Smooth muscle cell (in vitro differentiated cells): ENCODE results near the gene DNAH3. TPM values are rescaled to one million over a fixed set of nuclear protein-coding genes. Genes with fewer than 3 reads are reported as not detected.
"Not testable (repeated sequence)": the region's sequence is repeated elsewhere in the genome, so short reads cannot be mapped to it uniquely, and the experiment has no call there.

Experiments used
- DNase-seq: peaks from one replicate; lab custom pipeline; 2025; ENCODE audit not compliant: unreplicated experiment; lab: John Stamatoyannopoulos, UW
- H2AFZ ChIP-seq: fragments of 200-600 bp; sonication (generic); 2 replicates; pipeline ENCODE4 v1.6.0; 2016; ENCODE audit warnings: antibody characterized with exemption, low read depth, mild to moderate bottlenecking
- H3F3A ChIP-seq: fragments of 200-600 bp; sonication (generic); 2 replicates; pipeline ENCODE4 v1.6.0; 2017; ENCODE audit warnings: antibody characterized with exemption, low read depth
- H3K27ac ChIP-seq: fragments of 200-600 bp; sonication (generic); 2 replicates; pipeline ENCODE4 v1.5.1; 2016; ENCODE audit warnings: low read depth, mild to moderate bottlenecking
- H3K27me3 ChIP-seq: fragments of 200-600 bp; sonication (generic); 2 replicates; pipeline ENCODE4 v1.6.1; 2016; ENCODE audit warnings: low read depth, mild to moderate bottlenecking
- H3K36me3 ChIP-seq: fragments of 200-600 bp; sonication (generic); 2 replicates; pipeline ENCODE4 v1.5.1; 2016; ENCODE audit warnings: low read depth
- H3K4me1 ChIP-seq: fragments of 200-600 bp; sonication (generic); 2 replicates; pipeline ENCODE4 v1.5.1; 2016; ENCODE audit warnings: low read depth
- H3K4me2 ChIP-seq: fragments of 200-600 bp; sonication (generic); 2 replicates; pipeline ENCODE4 v1.6.0; 2016; ENCODE audit warnings: mild to moderate bottlenecking
- H3K4me3 ChIP-seq: fragments of 200-600 bp; sonication (generic); 2 replicates; pipeline ENCODE4 v1.5.1; 2016; ENCODE audit warnings: mild to moderate bottlenecking
- H3K79me2 ChIP-seq: fragments of 200-600 bp; sonication (generic); 2 replicates; pipeline ENCODE4 v1.6.0; 2016; ENCODE audit warnings: low read depth, mild to moderate bottlenecking
- H3K9ac ChIP-seq: fragments of 200-600 bp; sonication (generic); 2 replicates; pipeline ENCODE4 v1.6.0; 2016; ENCODE audit warnings: low read depth
- H3K9me3 ChIP-seq: fragments of 200-600 bp; sonication (generic); replicated peaks from 2 replicates; pipeline ENCODE4 v1.5.1; 2016; ENCODE audit warnings: low read depth
- H4K20me1 ChIP-seq: fragments of 200-600 bp; sonication (generic); 2 replicates; pipeline ENCODE4 v1.6.0; 2016; ENCODE audit warnings: low read depth
- WGBS: methylation state at CpG from one replicate; pipeline ENCODE4 v1.1.7; 2016; ENCODE audit warnings: low lambda C conversion rate; 5-methylcytosine and 5-hydroxymethylcytosine counted together
- polyA plus RNA-seq: library from polyadenylated mRNA; unstranded; fragments of >200 nt; fragmentation: Nextera tagmentation; extraction: Ambion mirVana; gene quantifications from 2 replicates; pipeline ENCODE4 v1.2.1, GENCODE V29; 2016
- total RNA-seq: library from RNA; depleted of rRNA; stranded (reverse); fragments of >200 nt; gene quantifications from 2 replicates; pipeline ENCODE4 v1.2.3, GENCODE V29; 2014
- TF ChIP-seq, protein P1 (sequence below): fragments of 200-600 bp; sonication (generic); IDR thresholded peaks from 2 replicates; pipeline ENCODE4 v1.5.1; 2017; ENCODE audit warnings: borderline replicate concordance, mild to moderate bottlenecking, antibody characterized with exemption; ENCODE audit not compliant: insufficient read depth, poor library complexity, severe bottlenecking

DNAH3 gene
- total and polyA plus RNA-seq, 2 experiments from 2014 or later: not detected

DNA sequence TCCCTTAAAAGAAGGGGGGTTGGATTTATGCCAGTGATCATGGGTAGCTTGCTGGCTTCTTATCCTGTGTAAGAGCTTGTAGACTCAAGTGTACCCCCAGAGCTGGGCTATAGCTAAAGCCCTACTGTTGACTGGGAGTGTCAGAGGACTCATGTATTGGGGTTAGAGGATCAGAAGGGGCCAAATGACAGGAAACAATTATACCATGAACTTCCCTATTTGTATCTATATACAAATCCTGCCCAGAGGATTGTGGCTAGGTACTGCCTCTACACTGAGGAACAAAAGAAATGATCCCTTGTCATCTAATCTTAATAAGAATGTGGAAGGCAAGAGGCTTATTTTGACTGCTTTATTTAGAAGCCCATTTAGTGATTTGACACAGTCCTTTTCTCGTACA, 46.5 kb upstream of the DNAH3 start:
- Histone ChIP-seq H3K9ac (no peak overlapping the region), H3K4me2 (no peak overlapping the region), H3K4me3 (no peak overlapping the region), H3K27me3 (peaks cover 13% of the 10 kb centered on the region), H3F3A (no peaks in the 10 kb centered on the region), H3K4me1 (no peaks in the 10 kb centered on the region), H3K9me3 (no peaks in the 10 kb centered on the region), H3K79me2 (no peaks in the 10 kb centered on the region), H3K36me3 (no peaks in the 10 kb centered on the region), H3K27ac (no peak overlapping the region), H2AFZ (no peak overlapping the region), H4K20me1 (no peaks in the 10 kb centered on the region)
- TF ChIP-seq, protein P1, sequence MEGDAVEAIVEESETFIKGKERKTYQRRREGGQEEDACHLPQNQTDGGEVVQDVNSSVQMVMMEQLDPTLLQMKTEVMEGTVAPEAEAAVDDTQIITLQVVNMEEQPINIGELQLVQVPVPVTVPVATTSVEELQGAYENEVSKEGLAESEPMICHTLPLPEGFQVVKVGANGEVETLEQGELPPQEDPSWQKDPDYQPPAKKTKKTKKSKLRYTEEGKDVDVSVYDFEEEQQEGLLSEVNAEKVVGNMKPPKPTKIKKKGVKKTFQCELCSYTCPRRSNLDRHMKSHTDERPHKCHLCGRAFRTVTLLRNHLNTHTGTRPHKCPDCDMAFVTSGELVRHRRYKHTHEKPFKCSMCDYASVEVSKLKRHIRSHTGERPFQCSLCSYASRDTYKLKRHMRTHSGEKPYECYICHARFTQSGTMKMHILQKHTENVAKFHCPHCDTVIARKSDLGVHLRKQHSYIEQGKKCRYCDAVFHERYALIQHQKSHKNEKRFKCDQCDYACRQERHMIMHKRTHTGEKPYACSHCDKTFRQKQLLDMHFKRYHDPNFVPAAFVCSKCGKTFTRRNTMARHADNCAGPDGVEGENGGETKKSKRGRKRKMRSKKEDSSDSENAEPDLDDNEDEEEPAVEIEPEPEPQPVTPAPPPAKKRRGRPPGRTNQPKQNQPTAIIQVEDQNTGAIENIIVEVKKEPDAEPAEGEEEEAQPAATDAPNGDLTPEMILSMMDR: no peak
- 86% methylated on average over 1 of the region's 1 CpG for WGBS
- no peak for DNase-seq

DNA sequence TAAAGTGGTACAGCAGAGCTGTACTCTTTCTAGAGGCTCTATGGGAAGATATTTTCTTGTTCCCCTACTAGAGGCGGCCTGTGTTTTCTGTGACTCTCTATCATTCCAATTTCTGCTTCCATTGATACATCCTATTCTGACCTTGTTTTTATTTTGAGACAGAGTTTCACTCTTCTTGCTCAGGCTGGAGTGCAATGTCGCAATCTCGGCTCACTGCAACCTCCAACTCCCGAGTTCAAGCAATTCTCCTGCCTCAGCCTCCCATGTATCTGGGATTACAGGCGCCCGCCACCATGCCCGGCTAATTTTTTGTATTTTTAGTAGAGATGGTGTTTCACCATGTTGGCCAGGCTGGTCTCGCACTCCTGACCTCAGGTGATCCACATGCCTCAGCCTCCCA, 44.7 kb upstream of the DNAH3 start:
- not testable (repeated sequence) for H3K4me1 ChIP-seq, H3K4me3 ChIP-seq, H3F3A ChIP-seq, H3K27me3 ChIP-seq, H3K9me3 ChIP-seq, H3K36me3 ChIP-seq, H3K27ac ChIP-seq, H3K79me2 ChIP-seq, H3K4me2 ChIP-seq, DNase-seq, H2AFZ ChIP-seq, H3K9ac ChIP-seq, H4K20me1 ChIP-seq
- 97% methylated on average over 8 of the region's 8 CpGs for WGBS

DNA sequence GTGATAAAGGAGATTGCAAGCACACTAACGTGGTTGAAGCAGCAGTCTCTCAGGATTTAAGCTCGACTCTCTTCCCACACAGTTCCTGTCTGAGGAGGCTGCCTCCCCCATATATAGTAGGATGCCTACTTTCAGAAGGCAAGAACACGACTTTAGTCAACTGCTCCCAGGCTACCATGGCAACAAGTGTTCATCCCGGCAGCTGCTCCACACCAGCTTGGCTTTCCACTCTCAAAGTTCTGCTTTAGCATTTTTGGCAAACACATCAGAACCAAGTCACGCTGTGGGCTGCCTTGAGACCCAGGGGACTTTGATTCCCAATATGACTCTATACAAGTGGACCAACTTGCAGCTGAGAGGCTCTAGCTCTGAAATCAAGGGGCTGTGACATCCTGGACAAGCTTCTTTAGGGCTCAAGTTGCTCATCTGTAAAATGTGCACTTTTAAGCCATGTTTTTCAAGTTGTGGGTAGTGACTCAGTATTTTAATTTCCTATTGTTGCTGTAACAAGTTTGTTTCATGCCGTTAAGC, 44.2 kb upstream of the DNAH3 start:
- no peaks in the 10 kb centered on the region for H3K4me1 ChIP-seq
- no peaks in the 10 kb centered on the region for H3F3A ChIP-seq
- no peak overlapping the region for H2AFZ ChIP-seq
- no peak overlapping the region for H3K27ac ChIP-seq
- H3K4me3 ChIP-seq: no peak overlapping the region
- no peak for DNase-seq
- H3K27me3 ChIP-seq: no peaks in the 10 kb centered on the region
- TF ChIP-seq, protein P1: no peak
- no peaks in the 10 kb centered on the region for H3K9me3 ChIP-seq
- no peak overlapping the region for H3K9ac ChIP-seq
- no peaks in the 10 kb centered on the region for H3K79me2 ChIP-seq
- no peaks in the 10 kb centered on the region for H3K36me3 ChIP-seq
- 66% methylated on average over 6 of the region's 6 CpGs for WGBS
- no peak overlapping the region for H3K4me2 ChIP-seq
- H4K20me1 ChIP-seq: no peaks in the 10 kb centered on the region

DNA sequence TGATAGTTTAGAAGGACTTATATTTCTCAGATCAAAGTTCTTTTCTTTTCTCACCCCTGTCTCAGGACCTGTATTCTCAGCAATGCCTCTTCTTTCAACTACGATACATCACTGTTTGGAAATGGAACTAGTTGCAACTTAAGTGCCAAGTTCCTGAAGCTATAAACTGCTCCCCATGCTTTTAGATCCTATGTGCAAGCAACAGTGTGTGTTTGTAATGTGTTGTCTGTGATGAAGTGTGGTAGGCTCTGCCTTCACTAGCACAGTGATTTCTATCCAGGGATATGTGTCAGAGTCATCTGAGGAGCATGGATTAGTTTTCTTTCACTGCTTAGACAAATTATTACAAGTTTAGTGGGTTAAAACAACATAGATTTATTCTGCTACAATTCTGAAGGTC, 42.3 kb upstream of the DNAH3 start:
- Histone ChIP-seq H3K27ac (no peak overlapping the region), H3K4me2 (no peak overlapping the region), H3F3A (no peaks in the 10 kb centered on the region), H3K4me1 (no peaks in the 10 kb centered on the region), H3K36me3 (no peaks in the 10 kb centered on the region), H2AFZ (no peak overlapping the region), H3K4me3 (no peak overlapping the region), H3K9ac (no peak overlapping the region), H3K27me3 (no peaks in the 10 kb centered on the region), H3K79me2 (no peaks in the 10 kb centered on the region), H4K20me1 (no peaks in the 10 kb centered on the region), H3K9me3 (no peaks in the 10 kb centered on the region)
- TF ChIP-seq, protein P1: no peak
- 100% methylated on average over 1 of the region's 1 CpG for WGBS
- DNase-seq: no peak
